Right renal cortex interstitium (tissue), 3 donors: ENCODE results near the gene C2. TPM values are rescaled to one million over a fixed set of nuclear protein-coding genes. Genes with fewer than 3 reads are reported as not detected.

Source experiments
- DNase-seq, 3 donors: peaks; one replicate each; pipeline ENCODE4 v3.0.0-alpha.2; 2013; ENCODE audit warnings: low read depth in 3 of 3, low spot score in 2 of 3
- polyA plus RNA-seq, 3 donors: library from polyadenylated mRNA; unstranded; fragments of 120-200 nt; gene quantifications; one replicate each; pipeline ENCODE4 v1.2.1, GENCODE V29; 2013; ENCODE audit not compliant: insufficient read length in 3 of 3

C2 gene
- polyA plus RNA-seq = 1 to 10 TPM; 3.3 to 4.3 (median 4.0) TPM

DNA sequence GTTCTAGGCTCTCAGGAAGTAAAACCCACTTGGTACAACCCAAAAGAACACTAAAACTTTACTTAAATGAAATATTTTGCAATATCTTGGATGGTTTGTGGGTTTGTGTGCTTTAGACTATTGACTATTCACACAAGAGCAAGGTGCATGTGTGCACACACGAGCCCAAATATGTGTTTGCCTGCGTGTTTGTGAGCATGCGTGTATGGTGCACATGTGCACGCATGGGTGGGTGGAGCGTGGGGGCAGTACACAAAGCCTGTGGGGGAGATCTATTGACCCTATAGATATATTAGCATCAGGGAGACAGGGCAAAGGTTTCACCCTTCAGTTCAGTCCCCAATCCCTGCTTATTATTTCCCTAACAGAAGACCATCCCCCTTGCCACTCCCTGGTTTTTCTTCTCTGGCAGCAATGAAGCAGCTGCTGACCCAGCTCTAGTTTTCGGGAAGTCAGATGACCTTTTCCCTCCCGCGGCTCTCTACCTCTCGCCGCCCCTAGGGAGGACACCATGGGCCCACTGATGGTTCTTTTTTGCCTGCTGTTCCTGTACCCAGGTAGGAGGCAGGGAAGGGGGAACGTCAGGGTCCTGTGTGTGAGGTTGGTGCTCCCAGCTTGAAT is at the start of gene C2:
Gene C2 (plus strand): TSS at position 476 of the 621 bp plus-strand sequence. CDS start 36 bp downstream, at position 512.
- no peak for DNase-seq

DNA sequence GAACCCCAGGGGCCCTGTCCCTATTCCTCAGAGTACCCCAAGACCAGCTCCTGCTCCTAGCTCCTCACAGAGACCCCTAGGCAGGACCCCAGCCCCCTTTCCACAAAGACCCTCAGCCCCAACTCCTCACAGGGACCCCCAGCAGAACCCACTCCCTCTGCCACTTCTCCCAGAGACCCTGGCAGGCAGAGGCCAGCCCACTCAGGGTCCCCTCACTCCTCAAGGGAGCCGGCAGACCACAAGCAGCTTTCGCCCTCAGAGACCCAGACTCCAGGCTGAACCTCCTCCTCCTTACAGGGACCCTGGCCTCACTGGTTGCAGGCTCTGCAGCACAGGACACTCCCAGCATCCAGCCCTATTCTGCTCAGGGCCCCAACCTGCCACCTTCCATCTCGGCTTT is 49.3 kb upstream of the C2 start:
- DNase-seq = no peak

DNA sequence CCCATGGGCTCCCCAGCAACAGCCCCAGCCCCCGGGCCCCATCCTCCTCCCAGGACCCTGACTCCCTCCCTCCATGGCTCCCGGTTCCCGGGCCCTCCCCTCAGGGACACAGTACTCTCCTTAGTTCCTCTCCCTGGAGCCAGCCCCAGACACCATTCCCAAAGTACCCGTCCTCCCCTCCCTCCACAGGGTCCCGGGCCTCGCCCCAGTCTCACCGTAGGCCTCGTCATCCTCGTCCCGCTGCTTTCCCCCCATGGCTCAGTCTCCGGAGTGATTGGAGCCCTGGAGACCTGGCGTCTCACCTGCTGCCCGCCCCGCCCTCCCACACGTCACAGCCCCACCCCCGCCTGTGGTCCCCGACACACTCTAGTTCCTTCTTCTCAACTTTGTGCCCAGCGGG is 48.8 kb upstream of the C2 start, which contains the start of gene SLC44A4:
Gene SLC44A4 (minus strand): TSS at position 272 of the 400 bp plus-strand sequence. CDS start 17 bp downstream, at position 255.
- DNase-seq = no peak

- DNase-seq = no peak
Measured at GRCh38 chr6:31879143-31879542, 48.4 kb upstream of the C2 start.

- DNase-seq = no peak
Measured at GRCh38 chr6:31879901-31880300, 47.6 kb upstream of the C2 start.

GRCh38 chr6:31880616-31881015 is 46.9 kb upstream of the C2 start:
- DNase-seq = no peak

GRCh38 chr6:31881136-31881859 is 46.2 kb upstream of the C2 start:
- no peak for DNase-seq

- no peak for DNase-seq
Measured at GRCh38 chr6:31882344-31882743, 45.2 kb upstream of the C2 start.

DNA sequence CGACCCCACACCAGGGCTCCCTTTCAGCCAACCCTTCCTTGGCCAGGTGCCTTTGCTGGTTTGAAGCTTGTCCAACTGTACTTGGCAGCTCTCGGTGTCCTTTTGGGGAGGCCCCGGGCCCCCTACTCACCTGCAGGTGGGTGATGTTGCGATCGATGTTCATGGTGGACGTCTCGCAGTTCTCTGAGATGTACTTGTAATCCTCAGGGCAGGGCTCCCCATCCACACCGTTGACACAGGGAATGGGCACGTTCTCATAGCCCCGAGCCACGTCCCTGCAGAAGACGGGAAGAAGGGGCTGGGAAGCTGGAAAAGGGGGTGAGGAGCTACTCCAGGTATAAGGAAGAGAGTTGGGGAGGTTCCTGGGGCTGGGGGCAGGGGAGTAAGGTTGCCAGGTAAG is 43.8 kb upstream of the C2 start:
- no peak for DNase-seq

DNA sequence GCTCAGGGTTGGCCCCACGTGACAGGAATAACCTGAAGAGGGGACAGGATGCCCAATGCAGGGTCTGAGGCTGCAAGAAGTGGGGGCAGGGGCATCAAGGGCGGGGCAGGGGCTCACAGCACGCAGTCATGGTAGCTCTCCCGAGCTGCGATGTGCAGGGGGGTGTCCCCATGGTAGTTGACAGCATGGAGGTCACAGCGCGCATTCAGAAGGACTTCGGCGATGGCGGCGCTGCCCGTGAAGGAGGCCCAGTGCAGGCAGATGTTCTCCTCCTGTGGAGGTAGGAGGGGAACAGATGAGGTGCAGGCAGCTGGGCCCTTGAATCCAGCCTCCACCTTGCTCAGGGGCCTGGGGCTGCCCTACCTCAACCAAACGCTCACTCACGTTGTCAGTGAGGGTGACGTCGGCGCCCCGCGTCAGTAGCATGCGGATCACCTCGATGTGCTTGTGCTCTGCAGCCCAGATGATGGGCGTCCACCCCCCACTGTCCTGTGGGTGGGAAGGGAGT is 42.9 kb upstream of the C2 start:
- no peak for DNase-seq

- DNase-seq = no peak
Measured at GRCh38 chr6:31886541-31886991, 41.0 kb upstream of the C2 start.

DNA sequence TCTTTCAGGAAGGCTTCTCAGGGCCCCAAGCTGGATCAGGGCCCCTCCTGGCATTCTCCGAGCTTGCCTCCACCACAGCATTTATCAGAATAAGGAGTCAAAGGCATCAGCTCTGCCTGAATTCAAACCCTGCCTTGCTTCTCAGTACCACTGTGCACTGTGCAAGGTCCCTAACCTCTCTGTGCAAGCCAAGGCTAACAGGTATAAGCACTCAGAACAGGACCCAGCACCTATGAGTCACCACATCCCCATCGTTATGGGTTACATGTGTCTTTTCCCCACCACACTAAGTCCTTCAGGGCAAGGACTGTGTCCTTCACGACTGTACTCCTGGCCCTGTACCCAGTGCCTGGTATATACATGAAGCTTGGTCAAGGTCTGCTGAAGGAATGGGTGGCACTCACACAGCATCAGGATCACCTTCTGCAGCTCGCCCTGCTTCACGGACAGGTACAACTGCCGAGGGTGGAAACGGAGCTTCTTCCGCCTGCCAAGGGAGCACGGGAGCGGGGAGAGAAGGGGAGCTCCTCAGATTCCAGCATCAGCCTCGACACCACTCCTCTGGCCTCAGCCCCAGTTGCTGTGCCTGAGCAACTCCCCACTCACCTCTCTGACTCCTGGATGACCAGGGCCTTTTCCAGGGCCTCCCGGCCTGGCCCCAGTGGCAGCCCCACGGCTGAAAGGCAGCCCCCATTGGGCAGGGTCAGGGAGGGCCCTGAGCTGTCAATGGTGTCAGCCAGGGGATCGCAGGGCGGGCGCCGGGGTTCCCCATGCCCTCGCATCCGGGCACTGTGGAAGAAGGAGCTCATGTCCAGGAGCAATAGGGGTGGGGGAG is 40.1 kb upstream of the C2 start:
- no peak for DNase-seq

GRCh38 chr6:31888276-31889258 is 39.0 kb upstream of the C2 start:
- no peak for DNase-seq

- DNase-seq = no peak
Measured at GRCh38 chr6:31889331-31889972, 38.1 kb upstream of the C2 start.

- no peak for DNase-seq
Measured at GRCh38 chr6:31892821-31893220, 34.7 kb upstream of the C2 start.

GRCh38 chr6:31896493-31896855 is 31.0 kb upstream of the C2 start:
- no peak for DNase-seq

GRCh38 chr6:31896856-31897611 is 30.5 kb upstream of the C2 start:
- DNase-seq = no peak

DNA sequence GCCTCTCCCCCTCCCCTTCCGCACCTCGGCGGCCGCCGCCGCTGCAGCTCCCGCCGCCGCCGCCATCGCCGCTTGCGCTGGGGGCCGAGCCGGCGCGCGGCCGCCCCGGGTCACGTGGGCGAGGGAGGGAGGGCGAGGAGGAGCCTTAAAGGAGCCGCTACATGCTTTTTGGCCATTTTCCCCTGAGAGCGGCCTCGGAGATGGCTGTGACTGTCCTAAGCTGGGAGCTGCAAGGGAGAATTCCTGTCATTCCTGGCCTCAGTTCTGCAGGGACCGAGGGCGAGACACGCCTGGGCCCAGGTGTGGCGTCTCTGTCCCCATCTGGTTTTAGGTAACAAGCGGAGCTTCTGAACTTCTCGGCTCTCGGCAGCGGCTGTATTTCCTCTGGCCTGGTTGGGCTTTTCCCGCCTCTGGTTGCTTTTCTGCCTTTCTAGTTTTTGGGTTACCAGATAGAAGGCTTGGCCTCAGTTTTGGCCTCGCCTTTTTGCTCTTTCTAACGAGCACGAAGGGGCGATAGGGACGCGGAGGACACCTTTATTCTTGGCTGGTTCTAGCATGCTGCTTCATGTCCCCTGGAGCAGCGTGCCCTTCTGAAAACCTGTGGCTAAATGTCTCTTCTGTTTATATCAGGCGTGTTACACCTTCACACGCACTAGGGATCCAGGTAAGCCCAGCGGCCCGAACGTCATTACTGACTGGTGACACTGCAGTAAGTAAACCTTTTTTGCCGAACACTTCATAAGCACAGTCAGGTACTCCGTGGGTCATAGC is 29.7 kb upstream of the C2 start, which contains the start of gene EHMT2:
Gene EHMT2 (minus strand): TSS at position 87 of the 771 bp plus-strand sequence. CDS start 21 bp downstream, at position 66.
- DNase-seq = peak; percentile 67 to 77 (median 72)
